ENCODE measurements around the gene LDAF1. TPM values are rescaled to one million over a fixed set of nuclear protein-coding genes. Genes with fewer than 3 reads are reported as not detected.

LDAF1 gene
- total and polyA plus RNA-seq, 8 donors, result 10.1 to 103 (median 27.3) TPM

DNA sequence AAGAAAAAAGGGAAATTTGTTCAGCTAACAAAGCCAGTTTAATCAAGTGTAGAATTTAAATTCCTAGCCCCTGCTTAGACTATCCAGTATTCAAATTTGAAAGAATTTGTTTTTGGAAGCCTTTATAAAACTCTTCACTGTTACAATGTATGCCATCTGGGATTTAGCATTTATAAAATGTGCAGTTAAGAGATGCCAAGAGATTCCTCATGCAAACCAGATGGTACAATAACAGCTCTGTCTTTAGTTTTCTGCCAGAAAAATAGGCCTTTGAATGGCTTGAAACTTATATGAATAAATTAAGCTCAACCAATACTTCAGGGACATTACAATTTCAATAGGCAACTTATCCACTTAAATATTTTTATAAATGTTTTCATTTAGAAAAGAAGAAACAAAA is 68.3 kb downstream of the LDAF1 start:
- peak in 1 of 2 donors; percentile 14 for DNase-seq
- Histone ChIP-seq H3K27ac (no peak overlapping the region), H3K4me1 (no peaks in the 10 kb centered on the region), H3K4me3 (no peak overlapping the region), H3K27me3 (peaks cover 0 to 11% (median 0%) of the 10 kb centered on the region in 3 donors), H3K36me3 (no peaks in the 10 kb centered on the region), H3K9me3 (no peaks in the 10 kb centered on the region)
- no peak for TF ChIP-seq POLR2A (IDR thresholded peaks at IDR 0.05)
- TF ChIP-seq POLR2AphosphoS5 (IDR thresholded peaks at IDR 0.05), result no peak
- no peak for TF ChIP-seq EP300 (IDR thresholded peaks at IDR 0.05)
- TF ChIP-seq CTCF (IDR thresholded peaks at IDR 0.05), result no peak
- intact Hi-C loops (cut with DNase I; ENCODE audit: low total_unique reads), result no loop called here

GRCh38 chr16:21227866-21228265 is 69.4 kb downstream of the LDAF1 start:
- H3K4me1 ChIP-seq, result no peaks in the 10 kb centered on the region
- no peak for DNase-seq
- H3K27ac ChIP-seq, result no peak overlapping the region
- no peaks in the 10 kb centered on the region for H3K36me3 ChIP-seq
- no peak overlapping the region for H3K4me3 ChIP-seq
- TF ChIP-seq CTCF (IDR thresholded peaks at IDR 0.05), result no peak
- no peak for TF ChIP-seq POLR2AphosphoS5 (IDR thresholded peaks at IDR 0.05)
- TF ChIP-seq EP300 (IDR thresholded peaks at IDR 0.05), result no peak
- no peak for TF ChIP-seq POLR2A (IDR thresholded peaks at IDR 0.05)
- intact Hi-C loops (cut with DNase I; ENCODE audit: low total_unique reads), result no loop called here
- H3K9me3 ChIP-seq, result no peaks in the 10 kb centered on the region
- H3K27me3 ChIP-seq, result peaks cover 0 to 11% (median 0%) of the 10 kb centered on the region in 3 donors

DNA sequence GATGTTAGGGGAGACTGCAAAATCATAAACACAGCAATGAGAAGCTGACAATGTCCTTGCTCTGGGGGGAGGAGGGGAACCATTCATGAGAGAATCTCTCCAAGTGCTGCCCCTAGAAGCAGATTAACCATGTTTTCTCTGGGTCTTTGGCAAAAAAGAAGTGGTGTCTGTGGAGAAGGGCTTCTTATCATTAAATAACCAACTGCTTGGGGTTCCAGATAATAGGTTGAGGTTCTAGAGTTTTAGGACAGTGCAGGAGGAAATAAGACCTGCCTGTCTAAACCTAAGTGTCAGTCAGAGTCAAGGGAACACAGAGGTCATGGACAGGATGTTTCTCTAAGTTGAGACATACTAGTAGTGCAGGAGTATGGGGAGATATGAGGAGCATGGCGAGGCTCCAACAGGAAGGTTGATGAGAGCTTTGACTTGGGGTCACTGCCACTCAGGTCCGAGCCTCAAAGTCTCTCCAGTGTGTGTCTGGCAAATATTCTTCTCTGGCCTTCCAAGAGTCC is 69.9 kb downstream of the LDAF1 start:
- Histone ChIP-seq H3K9me3 (no peaks in the 10 kb centered on the region), H3K27ac (no peak overlapping the region), H3K36me3 (no peaks in the 10 kb centered on the region), H3K27me3 (peaks cover 0 to 11% (median 0%) of the 10 kb centered on the region in 3 donors), H3K4me1 (no peaks in the 10 kb centered on the region), H3K4me3 (no peak overlapping the region)
- 50 to 64% (median 54%) methylated on average over 2 of the region's 2 CpGs for WGBS, 5 donors
- intact Hi-C loops (cut with DNase I; ENCODE audit: low total_unique reads), result no loop called here
- no peak for DNase-seq
- TF ChIP-seq POLR2A (IDR thresholded peaks at IDR 0.05) (no peak), EP300 (IDR thresholded peaks at IDR 0.05) (no peak), CTCF (IDR thresholded peaks at IDR 0.05) (no peak)

Other genes with a start within 250 kb of the LDAF1 start
- gene DNAH3, start 7.8 kb upstream of the LDAF1 start, total RNA-seq, result 1 to 10 TPM in 1 of 5 donors, under 1 TPM in 1, not detected in 3; 0.18 to 8.7 TPM
- gene DNAH3, start 7.8 kb upstream of the LDAF1 start, polyA plus RNA-seq, result under 1 TPM in 1 of 3 donors, not detected in 2; 0.10 TPM
- gene ZP2, start 52.9 kb downstream of the LDAF1 start, total RNA-seq, result under 1 TPM in 1 of 5 donors, not detected in 4; 0.55 TPM
- under 1 TPM in 1 of 3 donors, not detected in 2; 0.05 TPM for gene ZP2, start 52.9 kb downstream of the LDAF1 start, polyA plus RNA-seq
- 1 to 10 TPM in 2 of 5 donors, not detected in 3; 2.8 to 9.0 TPM for gene ANKS4B, start 75.0 kb downstream of the LDAF1 start, total RNA-seq
- under 1 TPM; 0.23 to 0.61 (median 0.31) TPM for gene ANKS4B, start 75.0 kb downstream of the LDAF1 start, polyA plus RNA-seq
- 1 to 10 TPM in 2 of 5 donors, not detected in 3; 3.3 to 3.6 TPM for gene CRYM, start 119.6 kb downstream of the LDAF1 start, total RNA-seq
- 1 to 10 TPM in 2 of 3 donors, under 1 TPM in 1; 0.75 to 4.0 (median 3.1) TPM for gene CRYM, start 119.6 kb downstream of the LDAF1 start, polyA plus RNA-seq